Uterus (tissue), 4 donors: ENCODE data around the gene ATP6V1B1. TPM values are rescaled to one million over a fixed set of nuclear protein-coding genes. Genes with fewer than 3 reads are reported as not detected.
A peak's percentile ranks its signal among the peaks of the same experiment; 100 is the strongest.

Experiments
- DNase-seq, 2 donors: peaks; one replicate each; pipeline ENCODE4 v3.0.0-alpha.2; 2019 to 2020
- H3K27ac ChIP-seq, 2 donors: fragments of 200-600 bp; sonication (generic); 1 replicate in 1 of 2; 2 replicates in 1 of 2; pipeline ENCODE4 v1.5.1; 2016 to 2018
- H3K27me3 ChIP-seq, 2 donors: fragments of 200-600 bp; sonication (generic); one replicate each; pipeline ENCODE4 v1.5.1; 2018 to 2019; ENCODE audit warnings: control low read depth in 1 of 2
- H3K36me3 ChIP-seq, 2 donors: fragments of 200-600 bp; sonication (generic); one replicate each; pipeline ENCODE4 v1.5.1; 2019; ENCODE audit warnings: control low read depth in 1 of 2
- H3K4me1 ChIP-seq, 2 donors: fragments of 200-600 bp; sonication (generic); one replicate each; pipeline ENCODE4 v1.5.1; 2018 to 2019; ENCODE audit warnings: control low read depth in 1 of 2
- H3K4me3 ChIP-seq, 2 donors: fragments of 200-600 bp; sonication (generic); 1 replicate in 1 of 2; 2 replicates in 1 of 2; pipeline ENCODE4 v1.5.1; 2018 to 2019; ENCODE audit warnings: mild to moderate bottlenecking in 1 of 2
- H3K9me3 ChIP-seq, 2 donors: fragments of 200-600 bp; sonication (generic); one replicate each; pipeline ENCODE4 v1.5.1; 2019; ENCODE audit warnings: control low read depth in 1 of 2
- POLR2A ChIP-seq, 2 donors: fragments of 450-650 bp; IDR thresholded peaks; one replicate each; pipeline ENCODE4 v1.6.1; 2016; ENCODE audit warnings: antibody characterized with exemption in 2 of 2, mild to moderate bottlenecking in 1 of 2, moderate library complexity in 1 of 2
- intact Hi-C: fragments of 100-400 bp; cut with DNase I; formaldehyde crosslinking; loops from one replicate; pipeline ENCODE4 v1.15.1; 2023; ENCODE audit warnings: low total_unique reads
- total RNA-seq, 4 donors: library from RNA; depleted of rRNA in 3 of 4; stranded (reverse); fragments of >200 nt in 3 of 4; gene quantifications; one replicate each; pipeline versions ENCODE4 v1.1.0 to v1.2.4, GENCODE V29; 2014 to 2023
- TF ChIP-seq, protein P1 (sequence below), 4 experiments: fragments of 200-600 bp in 2 of 4; fragments of 450-650 bp in 2 of 4; sonication (generic) in 2 of 4; IDR thresholded peaks; one replicate each; pipeline ENCODE4 v1.5.1; 2016 to 2019; ENCODE audit warnings: antibody characterized with exemption in 4 of 4, mild to moderate bottlenecking in 2 of 4, moderate library complexity in 1 of 4
- donor health status: DM: yes; HTN: yes; CAD: no.

The ATP6V1B1 gene
- total RNA-seq, 4 donors from 2014 or later = 3.4 to 3.7 TPM; not detected in 2

DNA sequence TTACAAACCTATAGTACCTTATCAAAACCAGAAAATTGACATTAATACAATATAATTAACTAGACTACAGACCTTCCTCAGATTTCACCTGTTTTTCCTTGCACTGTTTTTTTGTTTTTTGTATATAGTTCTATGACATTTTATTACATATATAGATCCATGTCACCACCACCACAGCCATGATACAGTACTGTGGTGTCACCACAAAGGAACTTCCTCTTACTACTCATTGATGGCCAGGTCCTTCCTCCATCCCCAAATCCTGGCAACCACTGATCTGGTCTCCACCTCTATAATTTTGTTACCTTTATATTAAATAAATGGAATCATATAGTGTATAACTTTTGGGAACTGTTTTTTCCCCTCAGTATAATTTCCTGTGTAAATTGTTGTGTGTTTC lies 19.4 kb upstream of the ATP6V1B1 start:
- Histone ChIP-seq H3K36me3 (no peaks in the 10 kb centered on the region), H3K27me3 (peaks cover 0 to 8% of the 10 kb centered on the region in 2 donors)
- intact Hi-C loops = no loop called here

DNA sequence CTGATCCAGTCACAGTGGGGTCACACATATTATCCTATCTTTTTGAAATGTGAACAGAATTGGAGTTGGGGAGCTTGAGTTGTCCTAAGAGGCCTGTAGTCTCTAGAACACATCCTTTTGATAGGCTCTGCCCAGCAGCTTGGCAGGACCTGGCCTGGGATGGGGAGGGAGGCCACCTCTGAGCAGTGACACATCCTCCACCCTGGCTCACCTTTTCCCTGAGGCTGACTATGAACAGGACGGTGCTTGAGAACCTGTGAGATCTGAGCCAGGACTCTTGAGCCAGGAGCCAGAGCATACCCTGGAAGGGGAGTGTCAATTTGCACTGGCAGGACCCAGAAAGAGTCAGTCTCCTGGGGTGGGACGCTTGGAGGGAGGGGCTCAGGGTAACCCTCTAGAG lies 17.7 kb upstream of the ATP6V1B1 start:
- Histone ChIP-seq H3K9me3 (no peaks in the 10 kb centered on the region), H3K27ac (no peak overlapping the region), H3K4me1 (no peaks in the 10 kb centered on the region), H3K36me3 (no peaks in the 10 kb centered on the region), H3K27me3 (no peaks in the 10 kb centered on the region), H3K4me3 (no peak overlapping the region)
- intact Hi-C loops = no loop called here
- DNase-seq = no peak
- no peak for TF ChIP-seq POLR2A (IDR thresholded peaks at IDR 0.05)
- TF ChIP-seq, protein P1, sequence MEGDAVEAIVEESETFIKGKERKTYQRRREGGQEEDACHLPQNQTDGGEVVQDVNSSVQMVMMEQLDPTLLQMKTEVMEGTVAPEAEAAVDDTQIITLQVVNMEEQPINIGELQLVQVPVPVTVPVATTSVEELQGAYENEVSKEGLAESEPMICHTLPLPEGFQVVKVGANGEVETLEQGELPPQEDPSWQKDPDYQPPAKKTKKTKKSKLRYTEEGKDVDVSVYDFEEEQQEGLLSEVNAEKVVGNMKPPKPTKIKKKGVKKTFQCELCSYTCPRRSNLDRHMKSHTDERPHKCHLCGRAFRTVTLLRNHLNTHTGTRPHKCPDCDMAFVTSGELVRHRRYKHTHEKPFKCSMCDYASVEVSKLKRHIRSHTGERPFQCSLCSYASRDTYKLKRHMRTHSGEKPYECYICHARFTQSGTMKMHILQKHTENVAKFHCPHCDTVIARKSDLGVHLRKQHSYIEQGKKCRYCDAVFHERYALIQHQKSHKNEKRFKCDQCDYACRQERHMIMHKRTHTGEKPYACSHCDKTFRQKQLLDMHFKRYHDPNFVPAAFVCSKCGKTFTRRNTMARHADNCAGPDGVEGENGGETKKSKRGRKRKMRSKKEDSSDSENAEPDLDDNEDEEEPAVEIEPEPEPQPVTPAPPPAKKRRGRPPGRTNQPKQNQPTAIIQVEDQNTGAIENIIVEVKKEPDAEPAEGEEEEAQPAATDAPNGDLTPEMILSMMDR (IDR thresholded peaks at IDR 0.05) = no peak

More for the DNA sequence above, 19.4 kb upstream of the ATP6V1B1 start:
- Histone ChIP-seq H3K27ac (no peak overlapping the region), H3K4me3 (no peak overlapping the region), H3K4me1 (no peaks in the 10 kb centered on the region), H3K9me3 (no peaks in the 10 kb centered on the region)
- DNase-seq = no peak
- TF ChIP-seq POLR2A (IDR thresholded peaks at IDR 0.05) = no peak
- TF ChIP-seq, protein P1 (IDR thresholded peaks at IDR 0.05) = no peak

GRCh38 chr2:70919672-70920366 lies 15.9 kb upstream of the ATP6V1B1 start:
- intact Hi-C loops = no loop called here

GRCh38 chr2:70920367-70920715 lies 15.4 kb upstream of the ATP6V1B1 start:
- DNase-seq = no peak
- intact Hi-C loops = no loop called here
- H3K9me3 ChIP-seq = no peaks in the 10 kb centered on the region
- no peak overlapping the region for H3K27ac ChIP-seq
- H3K27me3 ChIP-seq = no peaks in the 10 kb centered on the region
- H3K36me3 ChIP-seq = no peaks in the 10 kb centered on the region
- H3K4me3 ChIP-seq = no peak overlapping the region
- no peaks in the 10 kb centered on the region for H3K4me1 ChIP-seq
- TF ChIP-seq, protein P1 (IDR thresholded peaks at IDR 0.05) = no peak
- TF ChIP-seq POLR2A (IDR thresholded peaks at IDR 0.05) = no peak

More at GRCh38 chr2:70919672-70920366, 15.9 kb upstream of the ATP6V1B1 start:
- Histone ChIP-seq H3K9me3 (no peaks in the 10 kb centered on the region), H3K36me3 (no peaks in the 10 kb centered on the region), H3K27ac (no peak overlapping the region), H3K4me3 (no peak overlapping the region), H3K27me3 (no peaks in the 10 kb centered on the region), H3K4me1 (no peaks in the 10 kb centered on the region)
- TF ChIP-seq, protein P1 (IDR thresholded peaks at IDR 0.05) = peak; percentile 44 to 75 (median 56)
- no peak for TF ChIP-seq POLR2A (IDR thresholded peaks at IDR 0.05)
- DNase-seq = peak; percentile 51 to 53

DNA sequence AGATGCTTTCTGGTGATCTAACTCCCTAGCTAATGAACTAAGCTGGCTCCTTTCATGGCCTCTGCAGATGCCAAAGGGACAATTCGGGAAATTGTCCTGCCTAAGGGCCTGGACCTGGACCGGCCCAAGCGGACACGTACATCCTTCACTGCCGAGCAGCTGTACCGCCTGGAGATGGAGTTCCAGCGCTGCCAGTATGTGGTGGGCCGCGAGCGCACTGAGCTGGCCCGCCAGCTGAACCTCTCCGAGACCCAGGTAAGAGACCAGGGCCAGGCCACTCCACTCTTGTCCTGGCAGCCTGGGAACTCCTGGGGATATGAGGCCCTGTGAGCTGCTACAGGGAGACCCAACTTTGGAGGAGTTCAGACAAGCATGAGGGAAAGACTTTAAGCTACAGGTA lies 14.7 kb upstream of the ATP6V1B1 start:
- intact Hi-C loops = no loop called here

More for the DNA sequence above, 14.7 kb upstream of the ATP6V1B1 start:
- H3K27ac ChIP-seq = no peak overlapping the region
- no peaks in the 10 kb centered on the region for H3K27me3 ChIP-seq
- no peak overlapping the region for H3K4me3 ChIP-seq
- H3K36me3 ChIP-seq = no peaks in the 10 kb centered on the region
- TF ChIP-seq POLR2A (IDR thresholded peaks at IDR 0.05) = no peak
- TF ChIP-seq, protein P1 (IDR thresholded peaks at IDR 0.05) = no peak
- H3K4me1 ChIP-seq = no peaks in the 10 kb centered on the region
- no peak for DNase-seq
- no peaks in the 10 kb centered on the region for H3K9me3 ChIP-seq
